GM18868 (cell line): ENCODE measurements around the gene ITGA11.

Experiments
- ATAC-seq: cut with Tn5 transposase; IDR thresholded peaks from one replicate; pipeline ENCODE4 v1.9.1; 2021; ENCODE audit warnings: mild to moderate bottlenecking, moderate library complexity; ENCODE audit not compliant: unreplicated experiment

The ITGA11 gene, protein sequence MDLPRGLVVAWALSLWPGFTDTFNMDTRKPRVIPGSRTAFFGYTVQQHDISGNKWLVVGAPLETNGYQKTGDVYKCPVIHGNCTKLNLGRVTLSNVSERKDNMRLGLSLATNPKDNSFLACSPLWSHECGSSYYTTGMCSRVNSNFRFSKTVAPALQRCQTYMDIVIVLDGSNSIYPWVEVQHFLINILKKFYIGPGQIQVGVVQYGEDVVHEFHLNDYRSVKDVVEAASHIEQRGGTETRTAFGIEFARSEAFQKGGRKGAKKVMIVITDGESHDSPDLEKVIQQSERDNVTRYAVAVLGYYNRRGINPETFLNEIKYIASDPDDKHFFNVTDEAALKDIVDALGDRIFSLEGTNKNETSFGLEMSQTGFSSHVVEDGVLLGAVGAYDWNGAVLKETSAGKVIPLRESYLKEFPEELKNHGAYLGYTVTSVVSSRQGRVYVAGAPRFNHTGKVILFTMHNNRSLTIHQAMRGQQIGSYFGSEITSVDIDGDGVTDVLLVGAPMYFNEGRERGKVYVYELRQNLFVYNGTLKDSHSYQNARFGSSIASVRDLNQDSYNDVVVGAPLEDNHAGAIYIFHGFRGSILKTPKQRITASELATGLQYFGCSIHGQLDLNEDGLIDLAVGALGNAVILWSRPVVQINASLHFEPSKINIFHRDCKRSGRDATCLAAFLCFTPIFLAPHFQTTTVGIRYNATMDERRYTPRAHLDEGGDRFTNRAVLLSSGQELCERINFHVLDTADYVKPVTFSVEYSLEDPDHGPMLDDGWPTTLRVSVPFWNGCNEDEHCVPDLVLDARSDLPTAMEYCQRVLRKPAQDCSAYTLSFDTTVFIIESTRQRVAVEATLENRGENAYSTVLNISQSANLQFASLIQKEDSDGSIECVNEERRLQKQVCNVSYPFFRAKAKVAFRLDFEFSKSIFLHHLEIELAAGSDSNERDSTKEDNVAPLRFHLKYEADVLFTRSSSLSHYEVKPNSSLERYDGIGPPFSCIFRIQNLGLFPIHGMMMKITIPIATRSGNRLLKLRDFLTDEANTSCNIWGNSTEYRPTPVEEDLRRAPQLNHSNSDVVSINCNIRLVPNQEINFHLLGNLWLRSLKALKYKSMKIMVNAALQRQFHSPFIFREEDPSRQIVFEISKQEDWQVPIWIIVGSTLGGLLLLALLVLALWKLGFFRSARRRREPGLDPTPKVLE

DNA sequence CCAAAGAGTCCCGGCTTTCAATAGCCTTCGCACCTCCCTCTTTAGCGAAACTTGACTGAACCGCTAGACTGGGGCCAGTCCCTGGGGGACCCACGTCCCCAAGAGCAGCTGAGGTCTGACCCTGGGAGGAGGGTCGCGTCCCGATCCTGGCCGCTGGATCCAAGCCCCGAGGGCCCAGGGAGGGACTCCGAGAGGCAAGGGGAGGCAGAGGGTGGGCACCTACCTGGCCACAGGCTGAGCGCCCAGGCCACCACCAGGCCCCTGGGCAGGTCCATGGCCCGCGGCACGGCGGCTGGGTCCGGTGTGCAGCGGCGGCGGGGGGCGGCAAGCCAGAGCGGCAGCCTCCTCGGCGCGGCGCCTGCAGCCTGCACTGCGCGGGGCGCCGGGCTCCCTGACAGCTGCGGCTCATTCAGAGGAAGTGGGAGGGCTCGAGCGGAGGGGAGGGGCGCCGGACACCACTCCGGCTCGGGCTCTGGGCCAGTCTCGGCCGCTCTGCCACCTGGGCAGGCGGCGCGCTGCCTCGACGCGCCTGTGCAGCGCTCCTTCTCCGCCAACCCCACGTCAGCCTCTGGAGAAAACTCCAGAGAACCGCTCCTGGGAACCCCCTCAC is at the start of gene ITGA11:
TSS of gene ITGA11 (minus strand) at position 372 of the 610 bp plus-strand sequence. CDS start at position 275, 97 bp downstream.
- no peak for ATAC-seq

DNA sequence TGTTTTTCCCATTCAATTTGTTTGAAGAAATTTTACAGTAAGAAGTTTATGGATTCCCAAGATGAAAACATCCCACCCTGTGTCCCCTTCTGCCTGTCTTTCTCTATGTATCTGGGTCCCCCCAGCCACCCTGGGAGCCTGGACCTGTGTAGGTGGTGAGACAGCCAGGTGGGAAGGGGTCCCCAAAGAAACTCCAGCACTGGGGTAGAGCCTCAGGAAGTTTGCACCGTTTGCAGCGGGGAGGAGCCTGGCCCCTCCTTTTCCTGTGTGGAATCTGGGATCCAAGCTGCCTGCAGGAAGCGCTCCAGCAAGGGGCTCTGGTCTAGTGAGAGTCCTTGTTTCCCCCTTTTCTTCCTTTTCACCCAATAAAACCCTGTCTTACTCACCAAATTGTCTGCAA is 49.4 kb upstream of the ITGA11 start:
- no peak for ATAC-seq

DNA sequence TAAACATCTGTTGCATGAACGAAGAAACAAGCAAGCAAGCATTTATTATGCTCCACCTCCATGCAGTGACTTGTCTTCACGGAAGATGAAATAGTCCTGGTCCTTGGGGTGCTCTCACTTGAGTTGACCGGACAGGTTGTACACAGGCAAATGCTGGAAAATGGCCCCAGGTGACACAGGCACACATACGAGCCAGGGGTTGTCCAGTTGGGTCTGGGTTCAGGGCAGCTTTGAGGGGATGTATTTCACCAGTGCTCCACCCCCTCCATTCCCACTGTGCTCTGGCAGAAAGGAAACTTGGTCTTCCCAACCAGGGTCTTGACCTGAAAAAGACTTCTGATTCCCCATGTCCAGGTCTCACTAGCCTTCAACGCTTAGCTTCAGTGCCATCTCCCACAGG is 48.3 kb upstream of the ITGA11 start:
- ATAC-seq = no peak

DNA sequence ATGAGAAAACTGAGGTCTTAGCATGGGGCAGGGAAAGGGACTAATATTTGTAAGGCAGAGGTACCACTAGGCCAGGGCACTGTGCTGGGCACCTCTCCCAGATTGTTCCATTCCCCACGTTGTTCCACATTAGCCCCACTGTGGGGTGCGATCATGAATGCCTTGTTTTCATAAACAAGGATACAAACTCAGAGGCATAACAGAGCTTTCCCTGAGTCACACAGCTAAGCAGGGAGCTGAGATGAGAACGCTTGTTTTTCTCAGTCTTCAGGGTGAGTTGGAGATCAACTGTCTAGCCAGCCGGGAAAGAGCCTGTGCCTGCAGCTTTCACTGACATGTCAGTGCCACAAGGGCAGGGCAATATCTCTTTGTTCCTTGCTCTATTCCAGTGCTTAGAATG is 47.9 kb upstream of the ITGA11 start:
- ATAC-seq = no peak

DNA sequence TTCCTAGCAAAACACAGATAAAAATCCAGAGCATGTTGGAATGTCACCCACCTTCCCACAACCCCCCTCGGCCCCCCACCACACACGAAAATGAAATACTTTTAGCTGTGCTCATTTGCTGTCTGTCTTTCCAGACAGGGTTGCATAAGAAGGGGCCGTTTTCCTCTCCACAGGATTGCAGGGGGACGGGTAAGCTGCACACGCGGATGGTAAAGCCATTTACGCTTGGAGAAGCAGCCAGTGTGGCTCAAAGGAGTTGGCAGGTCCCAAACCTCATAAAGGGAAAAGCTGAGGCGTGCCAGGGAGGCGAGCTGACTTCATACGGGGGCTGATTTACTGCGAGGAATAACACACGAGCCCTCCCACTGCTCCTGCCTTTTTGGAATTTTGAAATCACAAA is 47.4 kb upstream of the ITGA11 start:
- no peak for ATAC-seq

DNA sequence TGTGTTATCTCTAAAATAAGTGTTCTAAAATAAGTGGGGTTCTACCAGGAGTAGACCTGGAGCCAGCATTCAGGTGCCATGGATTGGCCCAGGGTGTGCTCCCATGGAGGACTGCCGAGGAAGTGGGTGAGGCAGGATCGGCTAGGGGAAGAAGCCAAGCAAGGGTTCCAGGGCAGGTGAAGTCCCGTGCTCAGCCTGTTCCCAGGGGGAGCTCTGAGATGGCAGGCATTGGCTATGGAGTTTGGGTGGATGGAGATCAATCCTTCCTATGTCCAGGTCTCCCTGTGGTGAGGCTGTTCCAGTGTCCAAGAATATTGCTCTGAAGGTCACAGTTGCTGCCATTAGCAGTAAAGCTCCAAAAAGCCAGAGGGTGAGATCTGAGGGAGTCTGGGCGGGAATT is 46.9 kb upstream of the ITGA11 start:
- ATAC-seq = no peak

DNA sequence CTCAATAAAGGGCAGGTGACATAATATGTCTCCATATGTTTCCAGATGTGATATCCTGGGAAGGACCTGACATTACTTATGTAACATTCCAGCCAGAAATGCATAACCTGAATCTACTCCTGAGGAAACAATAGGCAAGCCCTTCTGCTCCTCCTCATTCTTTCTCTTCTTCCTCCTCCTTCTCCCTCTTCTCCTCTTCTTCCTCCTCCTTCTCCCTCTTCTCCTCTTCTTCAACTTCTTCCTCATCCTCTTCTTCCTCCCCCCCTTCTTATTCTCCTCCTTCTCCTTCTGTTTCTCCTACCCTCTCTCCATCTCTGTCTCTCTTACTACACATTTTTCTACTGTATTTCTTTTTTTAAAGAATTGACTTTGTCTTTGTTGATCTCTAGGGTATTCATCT is 43.5 kb upstream of the ITGA11 start:
- ATAC-seq = no peak

DNA sequence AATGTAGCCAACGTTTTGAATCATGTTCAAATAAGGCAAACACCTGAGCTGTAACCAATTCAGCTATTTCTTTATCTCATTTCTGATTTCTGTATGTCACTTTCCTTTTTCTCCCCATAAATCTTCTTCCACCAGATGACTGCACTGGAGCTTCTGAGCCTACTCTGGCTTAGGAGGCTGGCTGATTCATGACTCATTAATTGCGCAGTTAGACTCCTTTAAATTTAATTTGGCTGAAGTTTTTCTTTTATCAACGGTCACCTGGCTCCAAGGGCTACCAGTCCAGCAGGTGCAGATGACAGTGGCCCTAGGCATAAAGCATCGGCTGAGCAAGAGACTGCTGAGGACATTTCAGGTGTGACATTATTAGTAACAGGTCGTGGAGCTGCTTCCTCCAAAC is 39.6 kb upstream of the ITGA11 start:
- no peak for ATAC-seq

DNA sequence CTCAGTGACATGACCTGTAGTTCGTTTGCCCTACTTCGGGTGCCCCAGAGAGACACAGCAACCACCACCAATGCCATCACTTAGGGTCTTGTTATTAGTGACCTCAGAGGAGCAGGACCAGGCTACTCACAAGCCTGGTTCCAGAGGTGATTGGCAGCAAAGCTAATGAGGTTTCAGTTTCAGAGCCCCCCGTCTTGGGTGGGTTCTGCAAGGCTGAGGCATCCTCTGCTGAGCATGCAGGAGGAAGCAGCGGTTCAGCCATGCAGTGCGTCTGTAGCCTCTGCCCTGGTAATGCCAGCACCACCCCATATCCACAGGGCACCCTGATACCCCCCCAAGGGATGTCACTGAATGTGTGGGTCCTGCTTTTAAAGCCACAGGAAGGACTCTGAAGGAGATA is 39.0 kb upstream of the ITGA11 start:
- no peak for ATAC-seq

DNA sequence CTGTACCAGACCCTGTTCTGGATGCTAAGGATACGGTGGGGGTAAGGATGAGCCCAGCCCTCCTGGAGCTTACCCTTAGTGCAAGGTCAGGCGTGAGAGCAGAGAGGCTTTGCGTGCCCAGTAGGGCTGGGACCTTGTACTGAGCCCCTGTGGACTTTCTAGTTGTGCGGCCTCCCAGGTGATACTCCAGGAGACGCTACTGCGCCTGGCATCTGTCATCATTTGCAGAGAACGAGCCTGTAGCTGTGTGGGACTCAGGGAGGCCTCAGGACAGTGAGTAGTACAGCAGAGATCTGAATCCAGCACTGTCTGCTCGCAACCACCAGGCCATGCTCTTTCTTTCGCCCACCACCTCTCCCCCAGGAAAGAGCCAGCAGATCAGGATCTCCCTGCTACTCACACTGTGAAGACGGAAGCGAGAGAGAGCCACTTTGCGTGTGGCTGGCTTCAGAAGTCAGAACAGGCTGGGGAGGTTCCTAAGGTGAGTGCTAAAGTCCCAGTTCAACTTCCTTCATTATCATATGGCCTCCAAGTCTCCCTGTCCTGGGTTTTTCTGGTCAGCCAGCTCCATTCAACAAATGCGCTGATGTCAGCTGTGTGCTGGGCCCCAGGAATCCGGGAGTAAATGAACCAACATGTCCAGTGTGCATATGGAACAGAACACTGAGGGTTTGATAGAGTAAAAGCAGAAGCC is 38.2 kb upstream of the ITGA11 start:
- ATAC-seq = no peak

DNA sequence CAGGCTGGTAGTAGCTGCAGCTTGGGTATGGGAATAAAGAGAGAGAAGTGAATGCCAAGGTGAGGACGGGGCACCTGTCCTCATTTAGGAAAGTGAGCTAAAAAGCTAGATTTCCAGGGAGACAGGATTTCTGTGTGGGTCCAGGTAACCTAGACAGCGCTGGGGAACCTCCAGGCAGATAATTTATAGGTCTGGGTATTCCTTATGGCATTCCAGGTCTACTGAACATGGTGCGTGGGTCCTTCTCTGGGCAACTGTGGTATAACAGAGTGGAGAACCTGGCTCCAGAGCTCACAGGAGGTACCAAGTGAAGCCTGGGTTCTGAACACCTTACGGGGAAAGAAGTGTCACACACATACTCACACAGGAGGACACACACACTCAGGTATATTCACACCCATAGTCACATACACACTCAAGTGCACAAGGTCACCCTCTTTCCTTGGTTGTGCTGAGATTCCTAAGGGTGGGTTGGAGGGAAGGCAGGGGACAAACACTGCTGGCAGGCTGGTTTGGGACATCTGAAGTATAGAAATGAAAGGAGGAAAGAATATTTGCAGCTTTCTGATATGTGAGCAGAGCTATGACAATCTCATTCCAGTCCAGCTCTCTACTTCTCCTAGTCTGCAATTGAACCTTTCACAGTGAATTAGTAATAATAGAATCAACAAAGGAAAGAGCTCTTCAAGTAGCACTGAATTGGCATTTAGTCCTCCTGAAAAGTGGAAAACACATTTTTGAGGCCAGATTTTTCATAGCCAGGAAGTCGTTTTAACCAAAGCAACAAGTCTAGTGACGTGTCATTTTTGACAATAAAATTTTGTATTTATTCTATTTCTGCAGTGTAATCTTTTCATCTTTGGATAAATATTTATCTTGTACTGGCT is 37.4 kb upstream of the ITGA11 start:
- ATAC-seq = no peak

DNA sequence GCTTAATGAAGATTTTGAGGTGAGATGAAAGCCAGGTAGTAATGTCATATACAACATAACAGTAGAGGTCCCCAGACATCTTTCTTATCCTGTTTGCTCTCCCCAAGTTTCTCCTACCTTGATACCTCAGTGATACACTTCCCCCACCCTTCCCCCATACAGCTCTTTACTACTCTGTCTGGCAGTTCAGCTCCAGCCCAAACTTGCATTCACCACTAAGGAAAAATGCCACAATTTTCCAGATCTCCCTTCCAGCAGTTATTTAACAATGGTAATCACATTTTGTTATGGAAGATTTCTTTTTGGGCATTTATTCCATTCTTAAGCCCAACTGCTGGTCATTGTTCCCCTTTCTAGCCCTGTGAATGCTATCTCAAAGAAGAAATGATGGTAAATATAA is 34.9 kb upstream of the ITGA11 start:
- no peak for ATAC-seq

DNA sequence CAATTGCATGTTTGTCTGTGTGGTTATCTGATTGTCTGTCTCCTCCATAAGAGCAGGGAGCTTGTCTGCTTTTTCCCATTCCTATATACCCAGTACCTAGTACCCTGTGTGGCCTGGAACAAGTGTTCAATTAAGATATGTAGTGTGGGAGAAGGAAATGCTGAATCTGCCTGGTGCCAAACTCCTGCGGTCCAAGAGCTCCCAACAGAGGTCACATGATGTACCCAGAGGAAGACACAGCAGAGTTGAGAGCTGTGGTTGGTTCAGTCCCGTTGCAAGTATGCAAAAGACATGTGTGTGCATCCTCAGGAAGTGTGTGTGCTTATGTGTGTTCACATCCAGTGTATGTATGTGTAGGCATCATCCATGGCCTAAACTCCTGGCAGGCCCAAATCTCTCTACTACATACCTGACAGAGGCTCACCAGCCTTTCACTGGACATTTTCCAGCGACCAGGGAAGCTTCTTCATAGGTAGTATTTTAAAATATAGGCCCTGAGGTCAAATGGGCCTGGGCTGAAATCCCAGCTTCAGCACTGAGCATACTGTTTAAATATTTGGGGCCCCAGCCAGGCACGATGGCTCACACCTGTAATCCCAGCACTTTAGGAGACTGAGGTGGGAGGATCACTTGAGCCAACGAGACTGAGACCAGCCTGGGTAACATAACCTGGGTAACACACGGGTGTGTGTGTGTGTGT is 34.0 kb upstream of the ITGA11 start:
- no peak for ATAC-seq

DNA sequence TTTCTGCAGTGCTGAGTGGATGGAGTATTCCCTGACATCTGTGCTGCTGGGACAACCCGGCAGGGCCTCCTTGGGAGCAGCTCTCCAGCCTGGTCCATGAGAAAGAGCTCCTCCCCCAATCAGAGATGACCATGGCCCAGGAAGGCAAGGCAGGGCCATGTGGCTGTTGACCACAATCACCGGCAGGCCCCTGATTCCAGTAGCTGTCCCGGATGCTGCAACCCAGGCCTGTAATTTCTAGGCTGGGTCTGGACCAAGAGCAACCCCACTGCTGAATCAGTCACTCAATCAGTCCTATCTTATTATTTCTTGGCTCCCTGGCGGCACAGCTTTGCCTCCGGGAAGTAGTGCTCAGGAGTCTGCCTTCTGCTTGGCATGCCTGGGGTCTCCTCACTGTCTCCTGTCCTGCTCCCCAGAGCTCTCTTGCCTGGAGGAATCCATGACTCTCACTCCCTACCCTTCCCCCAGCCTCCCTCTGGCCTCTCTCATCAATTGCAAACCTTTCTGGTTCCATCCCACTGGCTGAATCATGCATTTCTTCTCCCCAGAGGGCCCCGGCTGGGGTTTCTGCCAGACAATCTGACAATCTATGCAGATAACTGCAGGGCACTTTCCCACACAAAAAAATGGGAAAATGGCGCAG is 32.6 kb upstream of the ITGA11 start:
- ATAC-seq = no peak

DNA sequence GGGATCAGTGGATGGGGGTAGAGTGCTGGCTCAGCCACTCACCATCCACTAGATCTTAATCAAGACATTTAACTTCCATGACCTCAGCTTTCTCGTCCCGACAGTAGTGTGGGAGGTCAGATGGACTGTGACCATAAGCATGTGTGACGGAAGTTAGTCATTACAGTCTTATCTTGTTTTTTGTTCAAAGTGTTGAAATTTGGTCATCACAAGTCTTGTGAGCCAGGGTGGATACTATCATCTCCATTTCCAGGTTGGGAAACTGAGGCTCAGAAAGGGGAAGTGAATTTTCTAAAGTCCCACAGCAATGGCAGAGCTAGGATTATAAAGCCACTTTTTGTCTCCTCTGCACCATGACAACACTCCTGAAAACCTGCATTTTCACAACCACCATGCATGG is 32.0 kb upstream of the ITGA11 start:
- ATAC-seq = no peak

DNA sequence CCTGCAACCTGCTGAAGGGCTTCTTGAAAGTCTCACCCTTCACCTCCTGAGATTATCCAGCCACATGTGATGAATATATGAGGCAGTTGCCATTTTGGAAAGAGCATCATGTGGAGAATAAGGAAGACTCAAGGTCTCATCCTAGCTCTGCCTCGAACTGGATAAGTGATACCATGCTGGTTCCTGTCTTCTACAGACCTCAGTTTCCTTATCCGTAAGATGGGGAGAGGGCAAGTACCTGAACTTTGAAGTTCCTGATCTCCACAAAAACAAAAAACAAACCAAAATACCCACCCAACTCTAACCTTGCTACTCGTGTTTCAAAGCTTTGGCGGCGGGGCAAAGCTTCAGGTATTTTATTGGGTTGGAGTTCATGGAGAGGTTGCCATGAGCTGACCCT is 31.5 kb upstream of the ITGA11 start:
- ATAC-seq = no peak

DNA sequence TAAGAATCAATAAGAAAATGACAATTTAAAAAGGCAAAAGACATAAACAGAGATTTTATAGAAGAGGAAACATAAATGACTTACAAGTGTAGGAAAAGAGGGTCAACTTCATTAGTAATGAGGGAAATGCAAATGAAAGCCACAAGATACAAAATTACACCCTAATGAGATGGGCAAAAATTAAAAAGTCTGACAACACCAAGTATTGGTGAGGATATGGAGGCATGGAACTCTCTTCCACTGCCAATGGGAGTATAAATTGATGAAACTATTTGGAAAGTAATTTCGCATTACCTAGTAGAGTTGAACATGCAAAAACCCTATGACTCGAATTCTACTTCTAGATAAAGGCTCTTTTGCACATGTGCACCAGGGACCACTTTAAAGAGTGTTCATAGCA is 28.2 kb upstream of the ITGA11 start:
- no peak for ATAC-seq

DNA sequence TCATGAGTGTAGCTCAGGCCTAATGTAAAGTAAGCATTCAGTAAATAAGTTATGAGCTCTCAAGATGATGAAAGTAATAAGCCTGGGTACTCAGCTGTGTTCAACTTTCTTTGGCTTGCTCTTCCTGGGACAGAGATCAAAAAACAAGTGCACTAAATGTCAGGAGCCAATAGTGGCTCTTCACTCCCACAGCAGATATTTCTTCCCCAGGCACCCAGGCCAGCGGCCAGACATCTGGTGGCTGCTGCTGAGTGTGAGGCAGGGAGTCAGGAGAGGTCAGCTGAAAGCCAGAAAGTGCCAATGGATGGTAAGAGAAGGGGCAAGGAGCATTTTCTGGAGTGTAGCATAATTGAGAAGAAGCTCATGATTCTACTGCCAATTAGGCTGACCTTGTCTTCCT is 18.2 kb upstream of the ITGA11 start:
- ATAC-seq = no peak
